Raji (cell line): Measurements from ENCODE around the gene CIROP.

Experiments used
- POLR2A ChIP-seq: IDR thresholded peaks from 2 replicates; pipeline ENCODE4 v1.6.1; 2011; ENCODE audit warnings: low read depth, low read length, control low read depth; ENCODE audit not compliant: insufficient read depth

CIROP gene

GRCh38 chr14:23070262-23071129 lies 34.3 kb downstream of the CIROP start:
- no peak for TF ChIP-seq POLR2A

- TF ChIP-seq POLR2A, result no peak
Measured at GRCh38 chr14:23069413-23069806, 35.4 kb downstream of the CIROP start.

- TF ChIP-seq POLR2A, result no peak
Measured at GRCh38 chr14:23068789-23069412, 35.9 kb downstream of the CIROP start.

- TF ChIP-seq POLR2A, result no peak
Measured at GRCh38 chr14:23067847-23068788, 36.7 kb downstream of the CIROP start.

GRCh38 chr14:23066855-23067744 lies 37.7 kb downstream of the CIROP start:
- no peak for TF ChIP-seq POLR2A

GRCh38 chr14:23066368-23066767 lies 38.4 kb downstream of the CIROP start:
- no peak for TF ChIP-seq POLR2A

- no peak for TF ChIP-seq POLR2A
Measured at GRCh38 chr14:23063601-23064000, 41.2 kb downstream of the CIROP start.

- TF ChIP-seq POLR2A, result no peak
Measured at GRCh38 chr14:23062002-23062401, 42.8 kb downstream of the CIROP start.

GRCh38 chr14:23060536-23061260 lies 44.1 kb downstream of the CIROP start:
- TF ChIP-seq POLR2A, result no peak

- no peak for TF ChIP-seq POLR2A
Measured at GRCh38 chr14:23058654-23059504, 45.9 kb downstream of the CIROP start.

- no peak for TF ChIP-seq POLR2A
Measured at GRCh38 chr14:23057757-23058653, 46.8 kb downstream of the CIROP start.

GRCh38 chr14:23056956-23057756 lies 47.6 kb downstream of the CIROP start, which contains the start of gene CDH24:
Gene CDH24 (minus strand): TSS chr14:23057520. CDS start chr14:23055733, 1,787 bp downstream.
- TF ChIP-seq POLR2A, result no peak
